Endothelial cell of umbilical vein (primary cell): ENCODE measurements around the gene SWAP70. TPM values are rescaled to one million over a fixed set of nuclear protein-coding genes. Genes with fewer than 3 reads are reported as not detected.

Experiments used
- BruUV-seq: library from RNA; stranded (reverse); fragments of 400-500 nt; replicated peaks from 2 replicates; lab custom pipeline; 2021; lab: Mats Ljungman, UMichigan
- CTCF ChIA-PET: fragments of 300-600, 350-600 bp; sonication (Branson Sonifier 250); formaldehyde crosslinking; loops from one replicate; lab custom pipeline; 2021; ENCODE audit warnings: antibody characterized with exemption, inconsistent platforms; lab: Charles Lee
- POLR2A ChIA-PET: fragments of 300-600, 350-600 bp; sonication (Branson Sonifier 250); formaldehyde crosslinking; loops from one replicate; lab custom pipeline; 2021; ENCODE audit warnings: antibody characterized with exemption, inconsistent platforms; lab: Charles Lee
- DNase-seq: peaks from one replicate; pipeline ENCODE4 v3.0.0-alpha.2; 2011; ENCODE audit warnings: low read depth, low spot score
- FAIRE-seq: peaks from 2 replicates; lab custom pipeline; 2011; peaks lifted over from hg19 to GRCh38; lab: Jason Lieb, UNC
- H2AFZ ChIP-seq: 2 replicates; pipeline ENCODE4 v1.6.0; 2012; ENCODE audit warnings: low read depth, low read length, control low read depth, inconsistent platforms
- H3K27ac ChIP-seq: 2 replicates; pipeline ENCODE4 v1.5.1; 2011; ENCODE audit warnings: low read depth, mild to moderate bottlenecking, control low read depth, low read length, moderate library complexity; ENCODE audit not compliant: insufficient read depth
- H3K27me3 ChIP-seq, 2 experiments: 2 replicates each; pipeline versions ENCODE4 v1.6.0 to v1.6.1; 2011; ENCODE audit warnings: low read length in 2 of 2, mixed read lengths in 1 of 2; ENCODE audit not compliant: control insufficient read depth in 2 of 2, insufficient read depth in 2 of 2
- H3K36me3 ChIP-seq, 2 experiments: 2 replicates in 1 of 2; 3 replicates in 1 of 2; pipeline ENCODE4 v1.5.1; 2011; ENCODE audit warnings: low read length in 2 of 2, mild to moderate bottlenecking in 1 of 2, moderate library complexity in 1 of 2; ENCODE audit not compliant: control insufficient read depth in 2 of 2, insufficient read depth in 2 of 2; ENCODE audit errors: extremely low read depth in 1 of 2
- H3K4me1 ChIP-seq: 3 replicates; pipeline ENCODE4 v1.5.1; 2011; ENCODE audit warnings: mild to moderate bottlenecking, low read length; ENCODE audit not compliant: control insufficient read depth, insufficient read depth; ENCODE audit errors: extremely low read depth
- H3K4me2 ChIP-seq: 2 replicates; pipeline ENCODE4 v1.6.1; 2011; ENCODE audit warnings: low read length, control low read depth, mixed read lengths; ENCODE audit not compliant: insufficient read depth
- H3K4me3 ChIP-seq, 3 experiments: fragments of 200-600 bp in 1 of 3; sonication (generic), shearing (Covaris generic) in 1 of 3; replicated peaks in 1 of 3; 2 replicates each; pipeline ENCODE4 v1.5.1; 2011 to 2016; ENCODE audit warnings: control low read depth in 3 of 3, low read length in 3 of 3, mild to moderate bottlenecking in 2 of 3, inconsistent platforms in 1 of 3, low read depth in 1 of 3, moderate library complexity in 1 of 3; ENCODE audit not compliant: insufficient read depth in 1 of 3
- H3K79me2 ChIP-seq: 2 replicates; pipeline ENCODE4 v1.6.0; 2012; ENCODE audit warnings: low read length, inconsistent platforms; ENCODE audit not compliant: control insufficient read depth, insufficient read depth
- H3K9ac ChIP-seq: replicated peaks from 2 replicates; pipeline ENCODE3; 2011; ENCODE audit warnings: low read length, control low read depth; ENCODE audit not compliant: insufficient read depth; ENCODE audit errors: extremely low read depth
- H3K9me1 ChIP-seq: replicated peaks from 3 replicates; pipeline ENCODE4 v1.6.0; 2011; ENCODE audit warnings: mild to moderate bottlenecking, low read length; ENCODE audit not compliant: control insufficient read depth, insufficient read depth; ENCODE audit errors: extremely low read depth
- H3K9me3 ChIP-seq: replicated peaks from 2 replicates; pipeline ENCODE4 v1.5.1; 2012; ENCODE audit warnings: low read length, inconsistent platforms; ENCODE audit not compliant: control insufficient read depth, insufficient read depth
- H4K20me1 ChIP-seq: replicated peaks from 2 replicates; pipeline ENCODE3; 2011; ENCODE audit warnings: mild to moderate bottlenecking, low read length; ENCODE audit not compliant: control insufficient read depth, insufficient read depth; ENCODE audit errors: extremely low read depth
- CTCF ChIP-seq, 2 donors: IDR thresholded peaks; 1 replicate in 1 of 2; 2 replicates in 1 of 2; pipeline ENCODE4 v1.5.1; 2011; ENCODE audit warnings: low read length in 2 of 2, mild to moderate bottlenecking in 2 of 2, moderate library complexity in 2 of 2, control low read depth in 1 of 2, inconsistent platforms in 1 of 2, low read depth in 1 of 2; ENCODE audit not compliant: insufficient read depth in 1 of 2; ENCODE audit errors: extremely low read depth in 1 of 2
- EZH2 ChIP-seq: IDR thresholded peaks from 2 replicates; pipeline ENCODE4 v1.6.1; 2012; ENCODE audit warnings: borderline replicate concordance, low read depth, mild to moderate bottlenecking, moderate library complexity, low read length, inconsistent platforms; ENCODE audit not compliant: severe bottlenecking
- FOS ChIP-seq: IDR thresholded peaks from 2 replicates; pipeline ENCODE4 v1.6.1; 2011; ENCODE audit warnings: mild to moderate bottlenecking, low read length, moderate library complexity, borderline replicate concordance; ENCODE audit not compliant: insufficient read depth
- GATA2 ChIP-seq: IDR thresholded peaks from 2 replicates; pipeline ENCODE4 v1.7.0; 2011; ENCODE audit warnings: low read depth, mild to moderate bottlenecking, moderate library complexity, mixed read lengths, low read length; ENCODE audit not compliant: insufficient read length, insufficient read depth
- JUN ChIP-seq: IDR thresholded peaks from 2 replicates; pipeline ENCODE4 v1.6.1; 2011; ENCODE audit warnings: borderline replicate concordance, low read depth; ENCODE audit not compliant: insufficient read length, insufficient read depth
- MAX ChIP-seq: IDR thresholded peaks from 2 replicates; pipeline ENCODE4 v1.6.1; 2011; ENCODE audit not compliant: insufficient read depth, insufficient read length
- MYC ChIP-seq: IDR thresholded peaks from one replicate; pipeline ENCODE4 v1.6.1; 2011; ENCODE audit warnings: mild to moderate bottlenecking, low read depth, low read length
- POLR2A ChIP-seq: IDR thresholded peaks from 2 replicates; pipeline ENCODE4 v1.6.1; 2012; ENCODE audit warnings: low read depth, mild to moderate bottlenecking, control low read depth, low read length
- POLR2AphosphoS5 ChIP-seq: IDR thresholded peaks from 2 replicates; pipeline ENCODE4 v1.6.1; 2012; ENCODE audit warnings: low read depth, mild to moderate bottlenecking, control low read depth, low read length, moderate library complexity; ENCODE audit not compliant: insufficient read depth
- dilution Hi-C: fragments of 300-500 bp; cut with MboI; formaldehyde crosslinking; loops from one replicate; pipeline ENCODE4 v1.15.0; 2019; ENCODE audit warnings: low sequenced_read_pairs; ENCODE audit not compliant: extremely low pct_ligation_motif_present
- intact Hi-C: fragments of 100-400 bp; cut with micrococcal nuclease; formaldehyde crosslinking; loops from one replicate; pipeline ENCODE4 v1.10.0; 2022
- polyA plus RNA-seq, 4 experiments: library from polyadenylated mRNA; depleted of rRNA in 3 of 4; stranded (reverse) in 3 of 4; unstranded in 1 of 4; fragments of >200 nt; gene quantifications; 2 replicates each; pipeline versions ENCODE4 v1.2.1 to v1.2.3, GENCODE V29; 2011 to 2012; ENCODE audit warnings: missing spikeins in 1 of 4
- total RNA-seq: library from RNA; stranded (reverse); gene quantifications from 2 replicates; pipeline ENCODE4 v1.2.3, GENCODE V29; 2021

Gene SWAP70
- total and polyA plus RNA-seq, 2 donors (not counting 3 experiments of a cell fraction or from before 2014, with no cell fraction given): 52.5 to 165 TPM

GRCh38 chr11:9722893-9723292, 59.0 kb downstream of the SWAP70 start:
- peaks cover 54% of the 10 kb centered on the region for H3K79me2 ChIP-seq
- no peaks in the 10 kb centered on the region for H3K9me1 ChIP-seq
- TF ChIP-seq EZH2: no peak
- TF ChIP-seq MYC: no peak
- TF ChIP-seq POLR2AphosphoS5: no peak
- TF ChIP-seq JUN: no peak
- no peak for TF ChIP-seq CTCF (IDR thresholded peaks at IDR 0.05; ENCODE audit: extremely low read depth in 1 of 2, insufficient read depth in 1 of 2, low read depth in 1 of 2, low read length in 2 of 2)
- no peak for TF ChIP-seq FOS
- TF ChIP-seq GATA2: no peak
- no peak for TF ChIP-seq MAX
- TF ChIP-seq POLR2A: no peak
- H3K4me2 ChIP-seq: no peak overlapping the region
- no peaks in the 10 kb centered on the region for H3K27me3 ChIP-seq
- ChIA-PET CTCF (interaction anchor here (1.1 to 1.5 kb wide), 2 partner anchors 14 to 31 kb away, joined by 3 read pairs; no protein-coding TSS in a partner anchor), POLR2A (no interaction called here)
- no peak for FAIRE-seq
- H2AFZ ChIP-seq: no peak overlapping the region
- intact Hi-C loops (no loop called here), dilution Hi-C loops (no loop called here)
- no peaks in the 10 kb centered on the region for H4K20me1 ChIP-seq
- peaks cover 68% of the 10 kb centered on the region for H3K4me1 ChIP-seq
- no peaks in the 10 kb centered on the region for H3K9me3 ChIP-seq
- no peak overlapping the region for H3K9ac ChIP-seq
- no TSS peak for BruUV-seq
- H3K4me3 ChIP-seq: no peak overlapping the region
- H3K27ac ChIP-seq: no peak overlapping the region
- H3K36me3 ChIP-seq: peaks cover 0 to 6% of the 10 kb centered on the region in 2 experiments
- no peak for DNase-seq
